Left lung (tissue), 10 donors: ENCODE data around the gene NEU2. TPM values are rescaled to one million over a fixed set of nuclear protein-coding genes. Genes with fewer than 3 reads are reported as not detected.

Experiments used
- ATAC-seq: fragments of 200-7000 bp; cut with Tn5 transposase; one replicate; pipeline ENCODE4 v1.9.1; 2020; ENCODE audit warnings: moderate library complexity
- DNase-seq, 4 donors: peaks; one replicate each; pipeline ENCODE4 v3.0.0-alpha.2; 2013 to 2020
- H3K27ac ChIP-seq, 2 donors: fragments of 200-600 bp; sonication (generic) in 1 of 2; one replicate each; pipeline versions ENCODE4 v1.5.0 to v1.8.0; 2020 to 2021
- H3K27me3 ChIP-seq, 2 donors: fragments of 200-600 bp; sonication (generic) in 1 of 2; one replicate each; pipeline versions ENCODE4 v1.5.0 to v1.8.0; 2020 to 2021
- H3K36me3 ChIP-seq, 2 donors: fragments of 200-600 bp; sonication (generic) in 1 of 2; one replicate each; pipeline versions ENCODE4 v1.5.0 to v1.8.0; 2020 to 2021
- H3K4me1 ChIP-seq, 2 donors: fragments of 200-600 bp; one replicate each; pipeline ENCODE4 v1.8.0; 2021
- H3K4me3 ChIP-seq, 2 donors: fragments of 200-600 bp; sonication (generic) in 1 of 2; one replicate each; pipeline versions ENCODE4 v1.5.0 to v1.8.0; 2020 to 2021; ENCODE audit warnings: mild to moderate bottlenecking in 1 of 2
- H3K9me3 ChIP-seq, 2 donors: fragments of 200-600 bp; sonication (generic) in 1 of 2; one replicate each; pipeline versions ENCODE4 v1.5.0 to v1.8.0; 2020 to 2021
- CTCF ChIP-seq, 2 donors: fragments of 200-600 bp; sonication (generic) in 1 of 2; IDR thresholded peaks; one replicate each; pipeline versions ENCODE4 v1.5.0 to v1.8.0; 2021; ENCODE audit warnings: antibody characterized with exemption in 2 of 2
- intact Hi-C, 2 donors: fragments of 100-400 bp; cut with DNase I; formaldehyde crosslinking; loops; one replicate each; pipeline versions ENCODE4 v1.11.2 to v1.14.2; 2022
- polyA plus RNA-seq, 6 donors: library from polyadenylated mRNA; unstranded; fragments of 120-200 nt; gene quantifications; one replicate each; pipeline ENCODE4 v1.2.1, GENCODE V29; 2013; ENCODE audit not compliant: insufficient read length in 6 of 6
- total RNA-seq, 2 donors: library from RNA; stranded (reverse); fragmentation: NEBNext Ultra II Directional; extraction: Animal tissue kit (Norgen Biotek cat#: 25700); gene quantifications; one replicate each; pipeline ENCODE4 v1.2.1, GENCODE V29; 2021
- donor health status: DM: no; HTN: yes; CAD: no.
- donor health status: DM: no; HTN: no; CAD: no.

Gene NEU2
- total and polyA plus RNA-seq, 8 donors, result not detected

- Histone ChIP-seq H3K27me3 (no peaks in the 10 kb centered on the region), H3K36me3 (no peaks in the 10 kb centered on the region), H3K4me3 (no peak overlapping the region), H3K27ac (no peak overlapping the region), H3K4me1 (no peaks in the 10 kb centered on the region), H3K9me3 (no peaks in the 10 kb centered on the region)
- TF ChIP-seq CTCF (IDR thresholded peaks at IDR 0.05), result no peak
- no peak for ATAC-seq
- no peak for DNase-seq
- intact Hi-C loops, result no loop called here
These were observed 9.9 kb upstream of the NEU2 start for GRCh38 chr2:233022561-233022960.

GRCh38 chr2:233023007-233023760 is 9.3 kb upstream of the NEU2 start:
- TF ChIP-seq CTCF (IDR thresholded peaks at IDR 0.05), result no peak
- H3K4me1 ChIP-seq, result no peaks in the 10 kb centered on the region
- H3K36me3 ChIP-seq, result no peaks in the 10 kb centered on the region
- H3K4me3 ChIP-seq, result no peak overlapping the region
- no peaks in the 10 kb centered on the region for H3K9me3 ChIP-seq
- ATAC-seq (no peak), DNase-seq (no peak)
- no peaks in the 10 kb centered on the region for H3K27me3 ChIP-seq
- intact Hi-C loops, result no loop called here
- H3K27ac ChIP-seq, result no peak overlapping the region

GRCh38 chr2:233023761-233024410 is 8.6 kb upstream of the NEU2 start:
- Histone ChIP-seq H3K36me3 (no peaks in the 10 kb centered on the region), H3K27me3 (no peaks in the 10 kb centered on the region), H3K27ac (no peak overlapping the region), H3K4me3 (no peak overlapping the region), H3K4me1 (no peaks in the 10 kb centered on the region), H3K9me3 (no peaks in the 10 kb centered on the region)
- no peak for DNase-seq
- no peak for ATAC-seq
- no peak for TF ChIP-seq CTCF (IDR thresholded peaks at IDR 0.05)
- intact Hi-C loops, result no loop called here

DNA sequence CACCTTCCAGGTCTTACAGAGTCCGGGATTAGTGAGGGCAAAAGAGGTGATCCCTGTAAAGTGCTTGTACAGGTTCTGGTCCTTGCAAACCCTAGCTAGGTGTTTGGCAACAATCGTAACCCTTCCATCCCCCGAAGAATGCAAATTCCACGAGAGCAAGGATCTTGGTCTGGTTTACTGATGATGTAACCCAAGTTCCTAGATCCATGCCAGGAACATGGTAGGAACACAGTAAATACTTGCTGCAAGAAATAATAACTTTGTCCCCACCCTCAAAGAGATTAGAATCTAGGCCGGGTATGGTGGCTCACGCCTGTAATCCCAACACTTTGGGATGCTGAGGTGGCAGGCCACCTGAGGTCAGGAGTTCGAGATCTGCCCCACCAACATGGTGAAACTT is 6.8 kb upstream of the NEU2 start:
- Histone ChIP-seq H3K4me1 (no peaks in the 10 kb centered on the region), H3K27ac (no peak overlapping the region), H3K27me3 (no peaks in the 10 kb centered on the region), H3K9me3 (no peaks in the 10 kb centered on the region), H3K36me3 (no peaks in the 10 kb centered on the region), H3K4me3 (no peak overlapping the region)
- intact Hi-C loops, result no loop called here
- DNase-seq, result no peak
- ATAC-seq, result no peak
- TF ChIP-seq CTCF (IDR thresholded peaks at IDR 0.05), result no peak

GRCh38 chr2:233026198-233026813 is 6.2 kb upstream of the NEU2 start:
- H3K27me3 ChIP-seq, result no peaks in the 10 kb centered on the region
- H3K27ac ChIP-seq, result no peak overlapping the region
- H3K36me3 ChIP-seq, result no peaks in the 10 kb centered on the region
- ATAC-seq (no peak), DNase-seq (no peak)
- no peak for TF ChIP-seq CTCF (IDR thresholded peaks at IDR 0.05)
- no peak overlapping the region for H3K4me3 ChIP-seq
- no peaks in the 10 kb centered on the region for H3K4me1 ChIP-seq
- H3K9me3 ChIP-seq, result no peaks in the 10 kb centered on the region
- intact Hi-C loops, result no loop called here
